ENCODE measurements around the gene LEPR.

LEPR gene

GRCh38 chr1:65429806-65430205, 9.3 kb downstream of the LEPR start:
- Histone ChIP-seq H3F3A (ENCODE audit: insufficient read depth, low read length) (no peaks in the 10 kb centered on the region), H3K36me3 (ENCODE audit: insufficient read depth, low read length) (peaks cover 40% of the 10 kb centered on the region), H3K4me3 (ENCODE audit: low read depth, low read length, poor library complexity, severe bottlenecking) (no peak overlapping the region), H3K27ac (ENCODE audit: low read depth, low read length, poor library complexity, severe bottlenecking) (no peak overlapping the region), H3K9me3 (ENCODE audit: low read length) (no peaks in the 10 kb centered on the region), H3K4me1 (ENCODE audit: insufficient read depth, low read length, severe bottlenecking) (no peaks in the 10 kb centered on the region), H4K20me1 (ENCODE audit: insufficient read depth, low read length) (no peaks in the 10 kb centered on the region), H3K9ac (ENCODE audit: low read length) (no peak overlapping the region), H3K79me2 (ENCODE audit: insufficient read depth, low read length) (no peaks in the 10 kb centered on the region), H3K27me3 (ENCODE audit: insufficient read depth, low read length) (no peaks in the 10 kb centered on the region), H3K4me2 (ENCODE audit: low read length) (no peak overlapping the region), H3K9me2 (ENCODE audit: low read depth, low read length) (no peaks in the 10 kb centered on the region), H2AFZ (ENCODE audit: low read length) (no peak overlapping the region)
- no peak for TF ChIP-seq CTCF (IDR thresholded peaks at IDR 0.05; ENCODE audit: low read length)
- no peak for TF ChIP-seq EZH2 (IDR thresholded peaks at IDR 0.05; ENCODE audit: borderline replicate concordance, low read length)

- no peak overlapping the region for H3K27ac ChIP-seq (ENCODE audit: low read depth, low read length, poor library complexity, severe bottlenecking)
- no peaks in the 10 kb centered on the region for H3K4me1 ChIP-seq (ENCODE audit: insufficient read depth, low read length, severe bottlenecking)
- no peaks in the 10 kb centered on the region for H3K27me3 ChIP-seq (ENCODE audit: insufficient read depth, low read length)
- peaks cover 28% of the 10 kb centered on the region for H3K36me3 ChIP-seq (ENCODE audit: insufficient read depth, low read length)
- no peaks in the 10 kb centered on the region for H3K9me2 ChIP-seq (ENCODE audit: low read depth, low read length)
- no peak overlapping the region for H2AFZ ChIP-seq (ENCODE audit: low read length)
- H3F3A ChIP-seq (ENCODE audit: insufficient read depth, low read length) = no peaks in the 10 kb centered on the region
- no peaks in the 10 kb centered on the region for H3K79me2 ChIP-seq (ENCODE audit: insufficient read depth, low read length)
- no peaks in the 10 kb centered on the region for H4K20me1 ChIP-seq (ENCODE audit: insufficient read depth, low read length)
- no peak overlapping the region for H3K9ac ChIP-seq (ENCODE audit: low read length)
- no peak overlapping the region for H3K4me2 ChIP-seq (ENCODE audit: low read length)
- no peaks in the 10 kb centered on the region for H3K9me3 ChIP-seq (ENCODE audit: low read length)
- peak; percentile 68 for TF ChIP-seq CTCF (IDR thresholded peaks at IDR 0.05; ENCODE audit: low read length)
- no peak for TF ChIP-seq EZH2 (IDR thresholded peaks at IDR 0.05; ENCODE audit: borderline replicate concordance, low read length)
- H3K4me3 ChIP-seq (ENCODE audit: low read depth, low read length, poor library complexity, severe bottlenecking) = no peak overlapping the region
Measured at GRCh38 chr1:65431111-65431705, 10.7 kb downstream of the LEPR start.

- H3K79me2 ChIP-seq (ENCODE audit: insufficient read depth, low read length) = no peaks in the 10 kb centered on the region
- H3K4me1 ChIP-seq (ENCODE audit: insufficient read depth, low read length, severe bottlenecking) = no peaks in the 10 kb centered on the region
- H3K36me3 ChIP-seq (ENCODE audit: insufficient read depth, low read length) = peaks cover 15% of the 10 kb centered on the region; the same call in 1 of the 2 replicates
- no peak for TF ChIP-seq EZH2 (IDR thresholded peaks at IDR 0.05; ENCODE audit: borderline replicate concordance, low read length)
- no peak for TF ChIP-seq CTCF (IDR thresholded peaks at IDR 0.05; ENCODE audit: low read length)
- H2AFZ ChIP-seq (ENCODE audit: low read length) = no peak overlapping the region
- H3K9ac ChIP-seq (ENCODE audit: low read length) = no peak overlapping the region
- no peak overlapping the region for H3K27ac ChIP-seq (ENCODE audit: low read depth, low read length, poor library complexity, severe bottlenecking)
- no peak overlapping the region for H3K4me3 ChIP-seq (ENCODE audit: low read depth, low read length, poor library complexity, severe bottlenecking)
- no peak overlapping the region for H3K4me2 ChIP-seq (ENCODE audit: low read length)
- no peaks in the 10 kb centered on the region for H4K20me1 ChIP-seq (ENCODE audit: insufficient read depth, low read length)
- no peaks in the 10 kb centered on the region for H3K9me2 ChIP-seq (ENCODE audit: low read depth, low read length)
- H3F3A ChIP-seq (ENCODE audit: insufficient read depth, low read length) = no peaks in the 10 kb centered on the region
- no peaks in the 10 kb centered on the region for H3K27me3 ChIP-seq (ENCODE audit: insufficient read depth, low read length)
- no peaks in the 10 kb centered on the region for H3K9me3 ChIP-seq (ENCODE audit: low read length)
Measured at GRCh38 chr1:65432918-65433317, 12.4 kb downstream of the LEPR start.
